GM18498 (cell line): ENCODE data around the gene LHFPL2.

Source experiments
- ATAC-seq: cut with Tn5 transposase; IDR thresholded peaks from one replicate; pipeline ENCODE4 v1.9.1; 2021; ENCODE audit warnings: mild to moderate bottlenecking, moderate library complexity; ENCODE audit not compliant: unreplicated experiment

Gene LHFPL2

DNA sequence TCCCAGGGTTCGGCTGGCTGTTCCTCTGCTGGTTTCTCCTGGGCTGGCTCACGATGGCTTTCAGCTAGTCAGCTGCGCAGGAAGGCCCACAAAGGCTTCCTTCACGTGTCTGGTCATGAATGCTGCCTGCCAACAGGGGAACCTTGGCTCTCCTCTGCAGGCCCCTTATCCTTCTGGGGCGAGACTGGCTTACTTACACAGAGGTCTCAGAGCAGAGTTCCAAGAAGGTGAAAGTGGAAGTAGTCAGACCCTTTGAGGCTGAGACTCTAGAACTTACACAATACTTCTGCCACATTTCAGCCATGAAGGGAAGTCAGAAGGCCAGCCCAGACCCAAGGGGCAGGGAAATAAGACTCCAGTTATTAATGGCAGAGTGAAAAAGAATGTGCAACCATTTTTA lies 99.5 kb downstream of the LHFPL2 start:
- ATAC-seq: no peak

DNA sequence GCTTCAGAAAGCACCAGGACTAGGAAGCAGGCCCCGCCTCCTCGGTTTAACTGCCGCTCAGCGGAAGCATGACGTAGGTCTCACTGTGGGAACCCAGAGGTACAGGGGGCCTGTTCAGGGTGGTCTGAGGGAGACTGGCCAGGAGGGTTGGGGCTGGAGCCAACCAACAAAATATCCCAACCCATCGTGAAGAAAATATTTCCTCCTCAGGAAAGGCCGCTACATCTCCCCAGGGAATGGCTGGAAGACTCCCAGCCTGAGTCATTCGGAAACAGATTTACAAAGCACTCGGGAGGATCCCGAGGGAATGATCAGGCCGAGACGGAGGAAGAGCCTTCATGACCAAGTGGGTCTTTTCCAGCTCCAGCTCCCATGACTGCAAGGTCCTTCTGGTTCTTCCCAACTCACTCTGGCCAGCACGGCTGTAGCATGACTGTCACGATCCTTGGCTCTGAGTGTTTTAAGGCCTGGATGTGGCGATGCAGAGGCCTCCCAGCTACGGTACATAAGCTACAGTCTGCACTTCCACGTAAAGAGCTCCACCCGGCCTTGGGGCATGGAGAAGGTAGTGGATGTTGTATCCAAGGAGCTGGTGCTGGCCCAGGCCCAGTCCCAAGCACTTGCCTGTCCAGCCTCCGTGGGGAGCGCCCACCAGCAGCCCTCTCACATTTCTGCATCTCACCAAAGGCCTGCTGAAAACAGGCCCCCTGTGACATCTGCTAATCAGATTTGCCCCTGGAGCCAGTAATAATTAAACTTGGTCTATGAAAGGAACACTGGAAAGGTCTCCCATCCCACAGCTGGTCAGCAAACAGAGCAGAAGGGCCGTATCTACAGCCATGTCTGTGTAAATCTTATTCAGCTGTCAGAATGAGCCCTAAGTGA lies 100.6 kb downstream of the LHFPL2 start:
- ATAC-seq: no peak

DNA sequence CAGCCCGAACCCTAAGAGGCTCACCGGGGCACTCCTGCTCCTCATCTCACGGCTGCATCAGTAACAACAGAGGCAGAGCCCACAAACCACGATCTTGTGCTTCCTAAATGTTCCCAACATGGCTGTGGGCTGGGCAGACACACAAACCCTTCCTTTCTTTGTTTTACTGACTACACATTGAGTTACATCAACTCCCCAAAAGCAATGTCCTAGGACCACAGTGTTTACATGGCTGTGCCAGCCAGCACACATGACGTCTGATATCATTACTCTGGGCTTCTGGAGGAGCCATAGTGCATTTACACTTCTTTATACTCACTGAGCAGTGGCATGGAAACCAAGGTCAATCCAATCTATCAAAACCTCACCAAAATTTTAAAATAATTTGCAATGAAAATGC lies 101.4 kb downstream of the LHFPL2 start:
- ATAC-seq: no peak

DNA sequence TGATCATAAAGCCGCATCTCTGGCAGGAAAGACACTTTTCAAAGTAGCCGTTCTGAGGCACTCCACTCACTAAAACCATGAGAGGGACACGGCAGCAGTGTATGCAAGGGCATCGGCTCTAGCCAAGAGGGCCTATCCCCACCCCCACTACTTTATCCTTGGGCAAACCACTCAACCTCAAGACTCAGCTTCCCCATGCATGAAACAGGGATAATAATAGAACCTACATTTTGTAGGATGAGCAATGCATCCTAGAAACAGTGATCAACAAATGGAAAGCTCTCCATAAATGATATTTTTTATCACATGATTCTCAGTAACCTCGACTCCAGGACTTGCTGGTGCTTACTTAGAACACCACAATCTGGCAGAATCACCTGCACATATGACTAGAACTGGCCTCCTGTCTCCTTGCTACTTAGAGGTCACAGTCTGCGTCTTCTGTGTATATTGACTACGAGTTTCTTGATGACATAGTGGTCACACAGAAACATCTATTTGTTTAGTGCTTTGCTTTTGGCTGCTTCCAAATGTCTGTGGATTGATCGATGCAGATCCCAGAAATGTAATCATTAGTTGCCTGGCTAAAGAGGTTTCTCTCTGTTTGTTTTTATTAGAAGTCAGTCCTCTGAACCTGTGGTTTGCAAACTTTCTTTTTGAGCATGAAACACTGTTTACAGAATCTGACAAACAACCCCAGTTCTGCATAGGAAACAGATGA lies 102.1 kb downstream of the LHFPL2 start:
- ATAC-seq: no peak

DNA sequence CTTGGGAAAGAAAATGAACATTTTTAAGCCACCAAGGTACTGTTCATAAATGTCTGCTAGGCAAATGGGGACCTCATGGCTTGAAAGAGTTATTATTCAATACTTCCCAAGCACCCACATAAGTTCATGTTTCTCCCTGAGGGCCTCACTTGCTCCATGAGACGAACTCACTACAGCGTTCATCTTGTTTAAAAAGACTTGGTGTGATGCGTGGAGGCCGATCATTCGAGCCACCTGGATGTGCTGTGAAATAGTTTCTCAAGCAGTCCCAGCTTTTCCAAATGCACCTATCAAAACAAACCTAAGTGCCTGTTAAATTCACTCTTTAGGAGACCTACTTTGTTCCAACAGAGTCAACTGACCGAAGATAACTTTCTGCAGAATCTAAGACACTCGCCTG lies 103.2 kb downstream of the LHFPL2 start:
- no peak for ATAC-seq

DNA sequence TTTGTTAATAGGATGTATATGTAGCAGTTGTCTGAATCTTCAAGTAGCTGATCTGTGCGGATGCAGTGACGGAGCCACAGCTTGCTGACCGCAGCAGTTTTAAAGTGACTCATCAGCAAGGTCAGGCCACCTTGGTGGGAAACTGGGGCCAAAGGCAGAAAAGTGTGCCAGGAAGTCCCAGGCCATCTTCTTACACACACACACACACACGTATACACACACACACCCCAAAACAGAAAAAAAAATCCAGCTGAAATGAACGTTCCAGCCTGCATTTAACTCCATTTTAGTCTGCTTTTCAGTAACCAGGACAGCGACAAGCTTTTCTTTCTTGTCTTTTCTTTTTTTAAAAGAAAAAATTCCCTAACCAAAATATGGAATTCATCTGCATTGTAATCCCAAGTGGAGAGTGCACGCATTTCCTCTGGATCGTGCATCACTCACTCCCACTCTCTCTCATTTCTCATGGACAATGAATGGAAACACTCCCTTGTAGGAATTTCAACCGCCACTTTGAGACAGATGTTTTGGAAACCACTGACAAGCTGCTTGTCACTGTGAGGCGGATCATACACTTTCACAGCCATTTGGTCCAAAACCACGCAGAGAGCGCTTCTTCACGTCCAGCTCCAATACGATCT lies 103.9 kb downstream of the LHFPL2 start:
- ATAC-seq: no peak

DNA sequence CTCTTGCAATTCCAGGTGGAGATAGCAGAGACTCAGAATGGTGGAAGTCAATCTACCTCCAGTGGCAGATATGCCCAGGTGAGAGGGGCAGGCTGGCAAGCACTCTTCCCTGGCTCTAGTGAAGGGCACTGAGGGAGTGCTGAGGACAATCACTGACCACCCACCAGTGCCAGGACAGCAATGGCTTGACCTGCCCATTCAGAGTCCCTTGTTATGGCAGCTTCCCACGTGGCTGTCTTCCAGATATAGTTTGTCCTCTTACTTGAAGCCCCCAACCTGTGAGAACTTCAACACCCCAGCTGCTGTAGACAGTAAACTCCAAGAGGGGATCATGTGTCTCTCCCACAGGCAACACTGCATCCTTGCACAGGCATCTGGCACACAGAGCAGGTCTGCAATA lies 104.7 kb downstream of the LHFPL2 start:
- ATAC-seq: no peak

DNA sequence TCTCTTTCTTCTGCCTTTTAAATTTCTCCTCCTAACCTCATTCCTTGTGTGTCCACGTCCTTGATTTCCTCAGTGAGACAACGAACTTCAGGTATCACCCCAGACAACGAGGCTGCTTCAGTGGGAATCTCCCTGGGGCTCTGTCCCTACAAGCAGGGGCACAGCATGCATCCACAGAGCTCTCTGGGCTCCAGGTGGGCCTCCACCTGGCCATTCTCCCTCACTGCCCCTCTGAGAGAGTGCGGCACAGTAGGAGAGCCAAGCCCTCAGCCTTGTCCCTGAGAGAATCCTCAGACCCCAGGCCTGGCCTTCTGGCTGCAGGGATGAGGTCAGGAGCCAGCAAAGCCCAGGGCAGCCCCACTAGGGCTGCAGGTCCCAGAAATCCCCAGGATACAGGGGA lies 105.3 kb downstream of the LHFPL2 start:
- no peak for ATAC-seq

DNA sequence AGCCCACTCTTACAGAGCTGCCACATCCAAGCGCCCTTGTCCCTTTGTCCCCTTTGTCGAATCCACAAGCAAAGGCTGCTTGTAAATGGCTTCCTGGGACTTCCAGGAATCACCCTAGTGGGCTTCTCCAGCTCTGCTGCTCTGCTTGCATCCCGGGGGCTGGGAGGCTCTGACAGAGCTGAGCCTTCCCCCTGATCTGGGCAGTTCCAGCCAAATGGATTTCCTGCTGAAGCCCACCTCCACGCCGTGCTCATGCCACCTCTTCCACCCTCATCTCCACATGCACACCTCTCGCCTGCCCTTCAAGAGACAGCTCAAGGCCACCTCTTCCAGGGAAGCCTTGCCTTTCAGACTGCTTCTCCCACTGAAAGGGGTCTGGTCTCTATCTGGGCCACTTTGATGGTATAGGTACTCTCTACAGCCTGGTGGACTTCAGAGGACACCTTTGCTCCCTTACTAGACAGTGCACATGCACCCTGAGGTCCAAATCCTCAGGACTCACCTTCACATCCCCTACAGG lies 106.2 kb downstream of the LHFPL2 start:
- no peak for ATAC-seq

DNA sequence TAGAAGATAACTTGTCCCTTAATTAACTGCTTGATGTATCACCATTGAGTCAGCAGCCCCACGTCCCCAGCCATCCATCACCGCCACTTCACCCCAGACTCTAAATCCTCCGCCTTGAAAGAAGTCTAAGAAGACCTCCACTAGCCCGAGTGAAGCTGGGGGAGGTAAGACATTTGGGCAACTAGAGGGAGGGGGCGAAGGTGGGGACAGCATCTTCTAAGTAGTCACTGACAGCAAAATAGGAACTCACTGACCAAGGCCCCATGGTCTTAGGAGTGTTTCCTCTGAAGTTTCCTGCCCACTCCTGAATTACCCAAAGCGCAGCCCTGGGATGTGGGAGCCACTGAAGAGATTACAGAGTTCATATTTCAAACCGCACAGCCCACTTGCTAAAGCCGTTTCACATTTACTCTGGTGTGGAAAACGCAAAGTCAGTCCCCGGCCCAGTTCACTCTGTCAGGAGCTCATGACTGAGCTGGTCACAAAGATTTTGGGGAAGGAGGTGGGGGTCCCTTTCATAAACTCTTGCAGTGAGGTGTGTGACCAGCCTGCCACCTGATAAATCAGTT lies 107.4 kb downstream of the LHFPL2 start:
- no peak for ATAC-seq

DNA sequence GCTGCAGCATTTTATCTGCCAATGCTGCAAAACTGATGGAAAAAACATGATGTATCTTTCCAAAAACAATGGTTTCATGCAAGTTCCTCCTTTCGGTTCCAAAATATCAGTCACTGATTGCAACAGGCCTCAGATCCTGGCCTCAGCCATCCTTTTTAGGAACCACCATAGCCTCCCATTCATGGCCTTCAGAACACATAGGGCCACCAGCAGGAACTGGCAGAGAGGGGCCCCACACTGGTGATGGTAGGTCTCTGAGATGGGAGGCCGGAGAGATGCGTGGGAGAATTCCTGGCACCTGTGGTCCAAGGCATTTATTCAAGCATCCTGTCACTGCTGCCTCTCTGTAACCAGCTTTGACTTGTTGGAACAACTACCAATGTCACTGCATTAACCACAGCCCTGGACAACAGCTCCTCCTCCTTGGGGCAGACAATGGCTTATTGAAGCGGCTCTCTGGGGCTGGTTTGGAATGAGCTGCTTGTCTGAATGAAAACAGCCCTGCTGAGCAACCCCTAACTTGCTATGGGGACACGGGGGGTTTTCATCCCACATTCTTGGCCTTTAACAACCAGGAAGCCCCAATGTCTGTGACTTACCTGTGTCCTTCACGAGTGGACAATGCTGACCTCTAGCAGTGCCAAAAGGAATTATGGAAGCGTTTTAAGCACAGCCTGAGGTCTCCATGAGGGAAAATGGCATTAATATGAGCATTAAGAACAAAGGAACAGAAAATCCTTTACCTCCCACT lies 108.1 kb downstream of the LHFPL2 start:
- no peak for ATAC-seq

DNA sequence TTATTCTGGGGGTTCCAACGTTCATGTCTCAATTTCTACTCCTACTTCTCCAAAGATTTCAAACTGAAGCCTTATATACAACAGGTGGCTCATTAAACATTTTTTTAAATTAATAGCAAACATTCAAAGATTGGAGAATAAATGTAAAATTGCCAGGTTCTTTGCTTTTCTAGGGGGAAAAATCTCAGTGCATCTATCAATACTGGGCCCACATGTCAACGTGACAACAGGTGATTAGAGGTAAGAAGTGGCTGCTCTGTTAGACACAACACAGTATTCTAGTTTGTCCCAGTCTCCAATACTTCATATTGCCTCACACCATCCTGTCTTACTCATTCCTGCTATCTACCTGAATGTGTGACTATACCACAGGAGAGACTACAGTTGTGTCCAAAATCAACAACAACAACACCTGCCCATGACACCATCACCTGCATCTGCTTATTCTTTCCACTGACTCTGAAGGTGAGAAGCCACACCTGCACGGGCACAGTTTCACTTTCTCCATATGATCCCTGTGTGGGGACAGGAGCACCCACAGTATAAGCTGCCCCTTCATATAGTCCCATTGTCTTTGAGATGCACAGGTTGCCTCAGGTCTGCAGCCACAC lies 110.2 kb downstream of the LHFPL2 start:
- no peak for ATAC-seq

DNA sequence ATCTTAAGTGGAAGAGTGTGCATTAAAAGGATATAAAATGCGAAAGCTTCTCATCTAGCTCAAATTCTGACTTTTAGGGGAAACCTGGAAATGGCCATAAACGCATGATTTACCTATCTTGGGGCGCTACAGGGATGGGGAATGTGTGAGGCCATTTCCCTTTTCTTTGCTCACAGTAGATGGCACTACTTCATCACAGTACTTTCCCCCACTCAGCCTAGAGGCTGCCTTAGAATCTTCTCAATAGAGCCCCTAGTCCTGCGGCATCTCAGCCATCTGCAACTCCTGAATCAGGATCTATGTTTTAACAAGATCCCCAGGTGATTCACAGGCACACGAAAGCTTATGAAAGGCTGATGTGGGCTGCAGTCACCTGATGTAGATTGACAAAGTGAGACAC lies 110.8 kb downstream of the LHFPL2 start:
- no peak for ATAC-seq

DNA sequence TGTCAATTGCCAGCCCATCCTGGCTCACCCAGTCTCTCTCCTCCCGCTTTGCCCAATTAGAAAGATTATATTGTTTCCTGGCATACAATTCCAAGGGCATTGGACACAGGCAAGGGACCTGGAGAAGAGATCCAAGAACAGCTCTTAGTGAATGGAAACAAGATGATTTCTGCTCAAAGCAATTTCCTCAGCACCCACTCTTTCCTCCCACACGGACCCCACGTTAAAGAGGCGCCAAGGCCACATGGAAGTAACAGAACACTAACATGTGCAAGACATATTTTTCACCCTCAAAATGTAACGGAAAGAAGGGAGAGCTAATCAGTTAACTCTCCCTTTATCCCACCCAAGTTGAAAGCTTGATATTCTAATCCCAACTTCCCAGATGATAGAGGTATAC lies 111.2 kb downstream of the LHFPL2 start:
- no peak for ATAC-seq

DNA sequence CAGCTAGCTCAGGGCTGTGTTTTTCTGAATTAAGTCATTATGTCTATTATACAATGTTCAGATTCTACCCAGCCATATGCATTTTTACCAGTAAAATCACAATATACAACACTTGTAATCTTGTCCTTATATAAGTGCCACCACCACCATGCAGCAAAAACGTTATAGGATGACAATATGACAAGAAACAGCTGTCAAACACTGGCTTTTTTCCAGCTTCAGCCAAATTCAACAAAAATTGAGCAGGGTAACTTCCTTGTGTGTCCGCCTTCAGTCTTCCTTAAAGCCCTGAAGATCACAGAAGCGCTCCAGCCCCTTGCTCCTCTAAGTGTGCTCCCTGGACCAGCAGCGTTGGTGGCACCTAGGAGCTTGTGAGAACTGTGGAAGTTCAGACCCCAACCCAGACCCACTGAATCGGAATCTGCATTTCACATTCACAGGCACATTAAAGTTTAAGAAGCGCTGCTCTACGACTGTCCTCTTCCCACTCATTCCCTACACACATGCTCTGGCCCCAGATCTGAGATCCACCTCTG lies 111.8 kb downstream of the LHFPL2 start:
- no peak for ATAC-seq

DNA sequence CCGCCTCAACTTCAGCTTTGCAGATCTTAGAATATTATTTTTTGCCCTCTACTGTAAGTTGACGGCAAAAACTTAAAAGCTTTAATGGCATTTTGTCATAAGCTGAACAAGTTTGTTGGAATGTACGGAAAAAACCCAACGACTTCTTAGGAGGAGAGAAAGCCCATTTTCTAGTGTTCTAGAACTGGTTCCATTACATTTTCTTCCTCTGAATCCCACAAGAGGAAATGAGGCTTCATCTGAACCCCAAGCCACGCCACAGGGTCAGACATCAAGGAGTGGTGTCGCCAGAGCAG lies 113.7 kb downstream of the LHFPL2 start:
- ATAC-seq: no peak

DNA sequence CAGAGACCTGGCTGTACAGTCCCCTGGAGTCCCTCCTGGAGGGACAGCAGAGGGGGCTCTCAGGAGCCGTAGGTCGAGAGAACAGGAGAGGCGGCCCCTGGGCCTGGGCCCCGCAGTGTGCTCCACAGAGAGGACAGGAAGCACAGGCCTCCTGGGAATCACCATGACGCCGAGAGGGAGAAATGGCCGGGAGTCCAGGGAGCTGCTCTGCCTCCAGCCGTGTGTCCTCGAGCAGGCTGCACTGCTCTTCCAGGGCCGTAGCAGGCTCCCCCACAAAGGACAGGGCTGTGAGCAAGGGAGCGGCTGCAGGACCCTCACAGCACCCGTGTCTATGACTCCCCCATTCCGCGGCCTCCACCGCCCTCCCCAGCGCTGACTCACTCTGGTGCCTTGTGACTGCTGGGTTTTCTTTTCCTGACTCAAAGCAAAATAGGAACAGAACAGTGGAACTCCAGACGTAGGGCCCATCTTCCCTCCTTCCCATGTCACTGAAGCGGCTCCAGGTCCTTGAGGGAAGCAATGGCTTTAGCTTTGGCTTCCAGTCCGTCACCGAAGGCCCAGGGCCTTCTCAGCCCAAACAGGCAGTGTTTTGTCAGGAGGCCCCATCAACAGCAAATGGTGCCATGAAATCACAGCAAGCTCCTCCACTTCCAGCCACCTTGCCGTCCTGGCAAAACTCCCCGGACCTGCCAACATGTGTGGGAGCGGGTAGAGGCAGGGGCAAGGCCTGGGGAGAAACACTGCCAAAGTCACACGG lies 114.2 kb downstream of the LHFPL2 start:
- ATAC-seq: no peak

DNA sequence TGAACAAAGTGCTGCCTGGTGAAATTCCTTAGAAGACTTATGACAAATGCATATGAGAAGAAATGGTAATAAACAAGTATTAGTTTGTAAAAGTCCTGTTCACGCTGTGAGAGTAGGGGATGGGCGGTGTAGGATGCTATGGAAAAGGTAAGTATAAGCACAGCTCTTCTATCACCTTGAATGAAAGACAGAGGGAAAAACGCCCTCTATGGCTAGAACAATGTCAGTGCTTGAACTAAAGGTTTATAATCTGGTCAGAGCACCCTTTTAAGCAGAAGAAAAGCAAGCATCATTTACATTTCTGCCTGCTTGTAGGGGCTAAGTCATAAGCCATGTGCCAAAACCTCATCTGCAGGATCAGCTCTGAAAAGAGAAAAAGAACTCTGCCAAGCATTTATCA lies 115.2 kb downstream of the LHFPL2 start:
- no peak for ATAC-seq

DNA sequence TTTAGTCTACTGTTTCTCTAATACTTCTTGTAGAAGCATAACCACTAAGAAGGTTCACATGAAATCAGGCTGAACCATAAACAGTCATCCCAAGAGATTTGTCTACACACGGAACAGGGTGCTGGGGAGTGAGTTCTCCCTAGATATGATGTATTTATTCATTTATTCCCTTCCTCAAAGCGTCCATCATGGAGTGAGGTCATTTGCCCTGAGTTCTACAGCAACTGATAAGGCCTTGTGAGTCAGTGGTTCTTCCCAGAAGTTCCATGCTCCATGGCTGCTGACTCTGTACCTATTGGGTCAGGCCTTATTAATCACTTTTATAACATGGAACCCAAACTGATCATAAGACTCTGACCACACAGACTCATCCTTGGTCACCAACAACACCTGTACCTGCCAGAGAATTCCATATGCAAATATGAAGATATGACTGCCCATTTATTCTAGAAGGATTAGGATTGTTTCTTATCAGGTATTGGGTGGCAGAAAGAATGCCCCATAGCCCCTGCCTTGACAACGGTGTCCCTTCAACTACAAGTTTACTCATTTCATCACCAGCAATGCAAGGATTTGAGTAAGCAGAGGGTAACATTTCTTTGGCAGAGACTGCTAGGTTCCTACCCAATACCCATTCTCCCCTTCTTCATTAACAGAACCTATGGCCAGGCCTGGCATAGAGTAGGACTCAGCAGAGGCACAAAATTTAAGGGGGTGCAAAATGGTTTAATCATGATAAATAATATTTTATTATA lies 118.1 kb downstream of the LHFPL2 start:
- no peak for ATAC-seq
